ENCODE data around the gene METTL24. TPM values are rescaled to one million over a fixed set of nuclear protein-coding genes. Genes with fewer than 3 reads are reported as not detected.

METTL24 gene
- total and polyA plus RNA-seq, 10 of the 15 experiments (the other 5 are each of a cell fraction or from before 2014, with no cell fraction given) = 0.20 TPM; not detected in 9

- ChIA-PET POLR2A (no interaction called here), RAD21 (ENCODE audit: unreplicated experiment) (no interaction called here), CTCF (no interaction called here), SMC1A (ENCODE audit: uncharacterized antibody, unreplicated experiment) (no interaction called here)
- no peak for DNase-seq (ENCODE audit: low read depth, low spot score)
- TF ChIP-seq HDGF (IDR thresholded peaks at IDR 0.05) (no peak), RAD21 (IDR thresholded peaks at IDR 0.05; ENCODE audit: insufficient read depth, low read depth, low read length) (no peak), CBFB (IDR thresholded peaks at IDR 0.05; ENCODE audit: low read depth) (no peak), NRF1 (conservative IDR thresholded peaks at IDR 0.05; ENCODE audit: low read depth, low read length) (no peak), MEF2B (IDR thresholded peaks at IDR 0.05; ENCODE audit: partially characterized antibody, poor library complexity, severe bottlenecking) (no peak), TBL1XR1 (IDR thresholded peaks at IDR 0.05; ENCODE audit: low read depth, low read length) (no peak)
- intact Hi-C loops (cut with micrococcal nuclease; ENCODE audit: unreplicated experiment) (loop anchor here (10.0 kb wide), 1 partner anchor 805 kb away; no protein-coding TSS in a partner anchor), in situ Hi-C loops (cut with MboI) (loop anchor here (10.0 kb wide), 1 partner anchor 225 kb away; the partner anchor contains the start of gene WASF1)
- Histone ChIP-seq H3K27ac (ENCODE audit: control insufficient read depth, insufficient read depth) (no peak overlapping the region), H3K36me3 (ENCODE audit: control insufficient read depth in 2 of 2, insufficient read depth in 2 of 2, low read length in 1 of 2) (no peaks in the 10 kb centered on the region), H3K4me1 (ENCODE audit: control insufficient read depth, insufficient read depth, low read length) (no peaks in the 10 kb centered on the region), H3K79me2 (ENCODE audit: control insufficient read depth, insufficient read depth, low read length) (no peaks in the 10 kb centered on the region), H2AFZ (ENCODE audit: control insufficient read depth, low read depth, low read length) (no peak overlapping the region), H3K4me3 (no peak overlapping the region), H3K9me3 (replicated peaks; ENCODE audit: control insufficient read depth, insufficient read depth, low read length) (no peaks in the 10 kb centered on the region), H3K27me3 (replicated peaks in 1 of 2; ENCODE audit: control insufficient read depth in 2 of 2, insufficient read depth in 2 of 2, low read length in 1 of 2) (peaks cover 0 to 4% of the 10 kb centered on the region in 2 experiments; a peak in 2 of 4 replicates), H4K20me1 (ENCODE audit: control insufficient read depth, insufficient read depth) (no peaks in the 10 kb centered on the region), H3K4me2 (ENCODE audit: control insufficient read depth, insufficient read depth) (no peak overlapping the region), H3K9ac (ENCODE audit: control insufficient read depth, insufficient read depth, low read length) (no peak overlapping the region)
- FAIRE-seq = no peak
- no TSS peak for BruUV-seq (replicated peaks)
- no peak for ATAC-seq
- 56% methylated on average over 43 of the region's 43 CpGs for WGBS (ENCODE audit: insufficient coverage, insufficient replicate concordance, low lambda C conversion rate, missing lambda C conversion rate)
These were observed 41.3 kb upstream of the METTL24 start for GRCh38 chr6:110399219-110400071.

DNA sequence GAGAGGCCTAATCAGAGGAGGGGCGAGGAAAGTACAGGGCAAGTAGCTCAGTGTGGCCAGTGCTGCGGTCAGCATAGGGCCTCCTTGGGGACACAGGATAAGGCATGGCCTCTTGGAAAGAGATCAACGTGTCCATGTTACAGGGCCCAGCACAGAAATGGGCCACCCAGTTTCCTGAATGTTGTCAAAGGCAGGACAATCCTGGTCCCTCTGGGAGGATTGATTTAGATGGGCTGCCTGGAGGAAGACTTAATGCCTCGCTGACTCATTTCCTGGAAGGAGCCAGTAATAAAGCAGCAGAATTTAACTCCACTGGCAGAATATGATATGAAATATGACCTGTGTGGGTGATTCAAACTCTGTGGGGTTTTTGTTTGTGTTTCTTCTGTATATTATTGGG lies 40.6 kb upstream of the METTL24 start:
- Histone ChIP-seq H3K27me3 (replicated peaks in 1 of 2; ENCODE audit: control insufficient read depth in 2 of 2, insufficient read depth in 2 of 2, low read length in 1 of 2) (peaks cover 0 to 4% of the 10 kb centered on the region in 2 experiments; a peak in 2 of 4 replicates), H3K4me2 (ENCODE audit: control insufficient read depth, insufficient read depth) (no peak overlapping the region), H2AFZ (ENCODE audit: control insufficient read depth, low read depth, low read length) (no peak overlapping the region), H3K9ac (ENCODE audit: control insufficient read depth, insufficient read depth, low read length) (no peak overlapping the region), H3K4me3 (no peak overlapping the region), H3K4me1 (ENCODE audit: control insufficient read depth, insufficient read depth, low read length) (no peaks in the 10 kb centered on the region), H3K9me3 (replicated peaks; ENCODE audit: control insufficient read depth, insufficient read depth, low read length) (no peaks in the 10 kb centered on the region), H3K79me2 (ENCODE audit: control insufficient read depth, insufficient read depth, low read length) (no peaks in the 10 kb centered on the region), H3K27ac (ENCODE audit: control insufficient read depth, insufficient read depth) (no peak overlapping the region), H3K36me3 (ENCODE audit: control insufficient read depth in 2 of 2, insufficient read depth in 2 of 2, low read length in 1 of 2) (no peaks in the 10 kb centered on the region), H4K20me1 (ENCODE audit: control insufficient read depth, insufficient read depth) (no peaks in the 10 kb centered on the region)
- DNase-seq (ENCODE audit: low read depth, low spot score) (no peak), ATAC-seq (no peak), FAIRE-seq (no peak)
- 22% methylated on average over 4 of the region's 4 CpGs for WGBS (ENCODE audit: insufficient coverage, insufficient replicate concordance, low lambda C conversion rate, missing lambda C conversion rate)
- intact Hi-C loops (cut with micrococcal nuclease; ENCODE audit: unreplicated experiment) (loop anchor here (10.0 kb wide), 1 partner anchor 804 kb away; no protein-coding TSS in a partner anchor), in situ Hi-C loops (cut with MboI) (loop anchor here (10.0 kb wide), 1 partner anchor 224 kb away; the partner anchor contains the start of gene WASF1)
- POLR2A ChIA-PET = no interaction called here
- SMC1A ChIA-PET (ENCODE audit: uncharacterized antibody, unreplicated experiment) = interaction anchor here (3.1 kb wide), 1 partner anchor 359 kb away, joined by 10 read pairs; no protein-coding TSS in a partner anchor
- CTCF ChIA-PET = no interaction called here
- BruUV-seq (replicated peaks) = no TSS peak
- RAD21 ChIA-PET (ENCODE audit: unreplicated experiment) = no interaction called here
- TF ChIP-seq BACH1 (IDR thresholded peaks at IDR 0.05; ENCODE audit: borderline replicate concordance) = no peak
- no peak for TF ChIP-seq BRCA1 (IDR thresholded peaks at IDR 0.05; ENCODE audit: low read depth, low read length)
- TF ChIP-seq FOXK2 (IDR thresholded peaks at IDR 0.05) = no peak
- TF ChIP-seq, protein P1, sequence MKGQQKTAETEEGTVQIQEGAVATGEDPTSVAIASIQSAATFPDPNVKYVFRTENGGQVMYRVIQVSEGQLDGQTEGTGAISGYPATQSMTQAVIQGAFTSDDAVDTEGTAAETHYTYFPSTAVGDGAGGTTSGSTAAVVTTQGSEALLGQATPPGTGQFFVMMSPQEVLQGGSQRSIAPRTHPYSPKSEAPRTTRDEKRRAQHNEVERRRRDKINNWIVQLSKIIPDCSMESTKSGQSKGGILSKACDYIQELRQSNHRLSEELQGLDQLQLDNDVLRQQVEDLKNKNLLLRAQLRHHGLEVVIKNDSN (IDR thresholded peaks at IDR 0.05; ENCODE audit: borderline replicate concordance, extremely low read length, insufficient read depth, low read depth, low read length) = no peak
- no peak for TF ChIP-seq TAF1 (IDR thresholded peaks at IDR 0.05; ENCODE audit: borderline replicate concordance, low read depth, low read length)
- TF ChIP-seq, protein P2, sequence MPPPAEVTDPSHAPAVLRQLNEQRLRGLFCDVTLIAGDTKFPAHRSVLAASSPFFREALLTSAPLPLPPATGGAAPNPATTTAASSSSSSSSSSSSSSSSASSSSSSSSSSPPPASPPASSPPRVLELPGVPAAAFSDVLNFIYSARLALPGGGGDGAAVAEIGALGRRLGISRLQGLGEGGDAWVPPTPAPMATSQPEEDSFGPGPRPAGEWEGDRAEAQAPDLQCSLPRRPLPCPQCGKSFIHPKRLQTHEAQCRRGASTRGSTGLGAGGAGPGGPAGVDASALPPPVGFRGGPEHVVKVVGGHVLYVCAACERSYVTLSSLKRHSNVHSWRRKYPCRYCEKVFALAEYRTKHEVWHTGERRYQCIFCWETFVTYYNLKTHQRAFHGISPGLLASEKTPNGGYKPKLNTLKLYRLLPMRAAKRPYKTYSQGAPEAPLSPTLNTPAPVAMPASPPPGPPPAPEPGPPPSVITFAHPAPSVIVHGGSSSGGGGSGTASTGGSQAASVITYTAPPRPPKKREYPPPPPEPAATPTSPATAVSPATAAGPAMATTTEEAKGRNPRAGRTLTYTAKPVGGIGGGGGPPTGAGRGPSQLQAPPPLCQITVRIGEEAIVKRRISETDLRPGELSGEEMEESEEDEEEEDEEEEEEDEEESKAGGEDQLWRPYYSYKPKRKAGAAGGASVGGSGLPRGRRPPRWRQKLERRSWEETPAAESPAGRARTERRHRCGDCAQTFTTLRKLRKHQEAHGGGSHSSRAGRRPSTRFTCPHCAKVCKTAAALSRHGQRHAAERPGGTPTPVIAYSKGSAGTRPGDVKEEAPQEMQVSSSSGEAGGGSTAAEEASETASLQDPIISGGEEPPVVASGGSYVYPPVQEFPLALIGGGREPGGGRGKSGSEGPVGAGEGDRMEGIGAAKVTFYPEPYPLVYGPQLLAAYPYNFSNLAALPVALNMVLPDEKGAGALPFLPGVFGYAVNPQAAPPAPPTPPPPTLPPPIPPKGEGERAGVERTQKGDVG (CRISPR knock-in tag; IDR thresholded peaks at IDR 0.05) = no peak
- TF ChIP-seq EGR1 (IDR thresholded peaks at IDR 0.05; ENCODE audit: borderline replicate concordance in 1 of 2, low read depth in 2 of 2, low read length in 2 of 2) = no peak

All from GM12878 (cell line).